A549 (cell line): ENCODE measurements around the gene MROH2B. TPM values are rescaled to one million over a fixed set of nuclear protein-coding genes. Genes with fewer than 3 reads are reported as not detected.

Experiments used
- ATAC-seq, 2 experiments: fragments of 200-7000 bp in 1 of 2; fragments of >200 bp in 1 of 2; cut with Nextera tagmentation in 1 of 2; cut with Tn5 transposase in 1 of 2; 3 replicates each; pipeline versions ENCODE4 v1.8.0 to v1.9.1; 2018 to 2020; ENCODE audit warnings: mild to moderate bottlenecking in 1 of 2, moderate library complexity in 1 of 2
- CTCF ChIA-PET: fragments of 300-600 bp; sonication (Branson Sonifier 250); formaldehyde crosslinking; extraction: SDS; loops from one replicate; lab custom pipeline; 2021; ENCODE audit warnings: antibody characterized with exemption, inconsistent platforms; lab: Yijun Ruan, JAX
- POLR2A ChIA-PET: fragments of 350-600 bp; formaldehyde crosslinking; extraction: SDS; loops from one replicate; lab custom pipeline; 2021; ENCODE audit warnings: antibody characterized with exemption, inconsistent platforms; lab: Yijun Ruan, JAX
- DNase-seq, 2 experiments: peaks; one replicate each; pipeline versions ENCODE4 v3.0.0 to v3.0.0-alpha.2; 2011 to 2016; ENCODE audit warnings: low read depth in 1 of 2, low spot score in 1 of 2
- FAIRE-seq: peaks from 2 replicates; lab custom pipeline; 2011; peaks lifted over from hg19 to GRCh38; lab: Jason Lieb, UNC
- H3K27ac ChIP-seq, 2 experiments: fragments of >200 bp; sonication (Bioruptor Twin); formaldehyde crosslinking; 3 replicates each; pipeline ENCODE4 v1.5.1; 2016 to 2017
- H3K4me1 ChIP-seq: fragments of >200 bp; sonication (Bioruptor Twin); formaldehyde crosslinking; 3 replicates; pipeline ENCODE4 v1.6.1; 2016
- H3K4me2 ChIP-seq: fragments of >200 bp; sonication (Bioruptor Twin); formaldehyde crosslinking; 3 replicates; pipeline ENCODE4 v1.6.1; 2016
- H3K4me3 ChIP-seq: fragments of >200 bp; sonication (Bioruptor Twin); formaldehyde crosslinking; 3 replicates; pipeline ENCODE4 v1.5.1; 2016
- H3K9me3 ChIP-seq: fragments of >200 bp; sonication (Bioruptor Twin); formaldehyde crosslinking; 3 replicates; pipeline ENCODE4 v1.6.1; 2016
- BHLHE40 ChIP-seq: IDR thresholded peaks from 2 replicates; pipeline ENCODE4 v1.6.1; 2012; ENCODE audit warnings: low read depth, low read length, inconsistent platforms
- CHD2 ChIP-seq: fragments of 150-350 bp; IDR thresholded peaks from 2 replicates; pipeline ENCODE4 v1.6.1; 2014; ENCODE audit warnings: low read length; ENCODE audit not compliant: partially characterized antibody
- EHF ChIP-seq: fragments of 250-450 bp; sonication (Bioruptor Pico); IDR thresholded peaks from 2 replicates; pipeline ENCODE4 v1.5.0; 2020; ENCODE audit warnings: mild to moderate bottlenecking
- HDAC2 ChIP-seq: fragments of 200-600 bp; sonication (generic); IDR thresholded peaks from 2 replicates; pipeline ENCODE4 v1.6.1; 2016
- HMGXB4 ChIP-seq: fragments of 250-450 bp; sonication (Bioruptor Pico); IDR thresholded peaks from 2 replicates; pipeline ENCODE4 v1.5.0; 2021; ENCODE audit warnings: mild to moderate bottlenecking, moderate library complexity, borderline replicate concordance
- HOXA7 ChIP-seq: fragments of 250-450 bp; sonication (Bioruptor Pico); IDR thresholded peaks from 2 replicates; pipeline ENCODE4 v1.5.0; 2020; ENCODE audit warnings: mild to moderate bottlenecking, moderate library complexity
- HOXB13 ChIP-seq: fragments of 250-450 bp; sonication (Bioruptor Pico); IDR thresholded peaks from 2 replicates; pipeline ENCODE4 v1.5.0; 2020; ENCODE audit warnings: low read depth, mild to moderate bottlenecking, moderate library complexity
- JUN ChIP-seq, 2 experiments: fragments of >200 bp; sonication (Bioruptor Twin); formaldehyde crosslinking; IDR thresholded peaks; 2 replicates in 1 of 2; 3 replicates in 1 of 2; pipeline ENCODE4 v1.6.1; 2016 to 2017
- JUNB ChIP-seq: fragments of >200 bp; sonication (Bioruptor Twin); formaldehyde crosslinking; IDR thresholded peaks from 2 replicates; pipeline ENCODE4 v1.6.1; 2016
- MAFK ChIP-seq: fragments of 450-650 bp; IDR thresholded peaks from 2 replicates; pipeline ENCODE4 v1.6.1; 2014; ENCODE audit not compliant: partially characterized antibody
- MAX ChIP-seq: IDR thresholded peaks from 2 replicates; pipeline ENCODE4 v1.6.1; 2012
- NR3C1 ChIP-seq: fragments of >200 bp; sonication (Bioruptor Twin); formaldehyde crosslinking; IDR thresholded peaks from 3 replicates; pipeline ENCODE4 v1.6.1; 2017
- REST ChIP-seq: fragments of 200-600 bp; sonication (generic); IDR thresholded peaks from 2 replicates; pipeline ENCODE4 v1.6.1; 2016; ENCODE audit warnings: antibody characterized with exemption, mild to moderate bottlenecking, moderate library complexity
- SMC3 ChIP-seq: fragments of >200 bp; sonication (Bioruptor Twin); formaldehyde crosslinking; IDR thresholded peaks from 3 replicates; pipeline ENCODE4 v1.6.1; 2018; ENCODE audit warnings: inconsistent platforms
- TP53 ChIP-seq: fragments of 250-450 bp; sonication (Bioruptor Pico); IDR thresholded peaks from 2 replicates; pipeline ENCODE4 v1.5.0; 2021; ENCODE audit warnings: mild to moderate bottlenecking, moderate library complexity
- ZSCAN20 ChIP-seq: fragments of 250-450 bp; sonication (Bioruptor Pico); IDR thresholded peaks from 2 replicates; pipeline ENCODE4 v1.8.0; 2022; ENCODE audit warnings: mild to moderate bottlenecking, moderate library complexity
- WGBS: methylation state at CpG from one replicate; pipeline ENCODE4 v1.1.6; 2017; ENCODE audit errors: missing lambda C conversion rate; 5-methylcytosine and 5-hydroxymethylcytosine counted together
- polyA plus RNA-seq, 4 experiments: library from polyadenylated mRNA; depleted of rRNA in 3 of 4; stranded (reverse); fragments of >200 nt; fragmentation: RNase III in 1 of 4; extraction: RNeasy Plus Mini Kit Qiagen cat#74134 plus additional on column Dnase treatment in 1 of 4; gene quantifications; 2 replicates in 3 of 4; 3 replicates in 1 of 4; pipeline ENCODE4 v1.2.3, GENCODE V29; 2011 to 2017
- small RNA-seq, 6 experiments: library from RNA; depleted of rRNA; stranded (forward); fragments of <200 nt; gene quantifications; one replicate each; pipeline ENCODE3, GENCODE V24; 2012

The MROH2B gene
- polyA plus RNA-seq, 2 of the 4 experiments (the other 2 are of a cell fraction): not detected

- FAIRE-seq (no peak), DNase-seq (no peak), ATAC-seq (no peak)
- Histone ChIP-seq H3K4me3 (no peak overlapping the region), H3K4me1 (no peaks in the 10 kb centered on the region), H3K27ac (no peak overlapping the region), H3K9me3 (peaks cover 9% of the 10 kb centered on the region; the same call in 1 of the 3 replicates), H3K4me2 (no peak overlapping the region)
- POLR2A ChIA-PET: no interaction called here
- TF ChIP-seq BHLHE40 (no peak), JUNB (no peak), MAFK (peak; percentile 51), JUN (IDR thresholded peaks at IDR 0.05) (no peak), HOXA7 (CRISPR knock-in tag) (no peak), HDAC2 (no peak), CHD2 (no peak)
- CTCF ChIA-PET: no interaction called here
- WGBS: 28% methylated on average over 1 of the region's 1 CpG
Measured at GRCh38 chr5:40960037-40960436, 111.1 kb downstream of the MROH2B start.

- CTCF ChIA-PET: no interaction called here
- POLR2A ChIA-PET: no interaction called here
- H3K4me3 ChIP-seq: no peak overlapping the region
- H3K4me1 ChIP-seq: no peaks in the 10 kb centered on the region
- ATAC-seq (no peak), FAIRE-seq (no peak), DNase-seq (peak in 1 of 2 experiments; percentile 3)
- H3K9me3 ChIP-seq: peaks cover 9% of the 10 kb centered on the region; the same call in 1 of the 3 replicates
- H3K4me2 ChIP-seq: no peak overlapping the region
- 21% methylated on average over 5 of the region's 5 CpGs for WGBS
- no peak overlapping the region for H3K27ac ChIP-seq
- TF ChIP-seq ZSCAN20 (CRISPR knock-in tag): no peak
- no peak for TF ChIP-seq SMC3
- no peak for TF ChIP-seq NR3C1
Measured at GRCh38 chr5:40958811-40959210, 112.3 kb downstream of the MROH2B start.

GRCh38 chr5:40957048-40957447 lies 114.1 kb downstream of the MROH2B start:
- no peaks in the 10 kb centered on the region for H3K4me1 ChIP-seq
- no peak for ATAC-seq
- CTCF ChIA-PET: no interaction called here

GRCh38 chr5:40955313-40955712 lies 115.8 kb downstream of the MROH2B start:
- DNase-seq: no peak
- Histone ChIP-seq H3K27ac (no peak overlapping the region), H3K4me1 (no peaks in the 10 kb centered on the region), H3K9me3 (peaks cover 9% of the 10 kb centered on the region; the same call in 1 of the 3 replicates), H3K4me2 (no peak overlapping the region), H3K4me3 (no peak overlapping the region)
- WGBS: 50% methylated on average over 5 of the region's 5 CpGs
- no peak for FAIRE-seq
- ATAC-seq: no peak
- ChIA-PET CTCF (interaction anchor here (1.2 kb wide), 1 partner anchor 184 kb away, joined by 3 read pairs; no protein-coding TSS in a partner anchor), POLR2A (no interaction called here)
- TF ChIP-seq HDAC2 (no peak), MAFK (no peak), HMGXB4 (no peak), HOXB13 (CRISPR knock-in tag) (no peak), TP53 (CRISPR knock-in tag) (no peak), MAX (no peak)

More at GRCh38 chr5:40957048-40957447, 114.1 kb downstream of the MROH2B start:
- TF ChIP-seq MAFK: peak; percentile 50
- TF ChIP-seq EHF (CRISPR knock-in tag): no peak
- TF ChIP-seq REST: no peak
- Histone ChIP-seq H3K9me3 (peaks cover 9% of the 10 kb centered on the region; the same call in 1 of the 3 replicates), H3K27ac (no peak overlapping the region), H3K4me3 (no peak overlapping the region), H3K4me2 (no peak overlapping the region)
- no peak for DNase-seq
- 62% methylated on average over 3 of the region's 3 CpGs for WGBS
- POLR2A ChIA-PET: no interaction called here
- no peak for FAIRE-seq

Small RNAs within 50 kb of the gene (small RNA-seq; reads per million reads assigned to genes)
- gene AC114967.1: 0 reads per million in 6 experiments

Other genes with a start within 250 kb of the MROH2B start
- 4,402 and 4,948 TPM in 2 replicates for gene RPL37, start 236.1 kb downstream of the MROH2B start, polyA plus RNA-seq (2011; rRNA removed)
- gene RPL37, start 236.1 kb downstream of the MROH2B start, polyA plus RNA-seq (2017; fragmentation: RNase III; extraction: RNeasy Plus Mini Kit Qiagen cat#74134 plus additional on column Dnase treatment): 2,762 to 2,921 TPM (median 2,809 TPM) in 3 replicates
- 5.7 and 5.9 TPM in 2 replicates for gene CARD6, start 230.0 kb downstream of the MROH2B start, polyA plus RNA-seq (2011; rRNA removed)
- 3.3 to 5.7 TPM (median 5.2 TPM) in 3 replicates for gene CARD6, start 230.0 kb downstream of the MROH2B start, polyA plus RNA-seq (2017; fragmentation: RNase III; extraction: RNeasy Plus Mini Kit Qiagen cat#74134 plus additional on column Dnase treatment)
- 0.07 TPM in 1 of 2 replicates, not detected in the other for gene C7, start 161.8 kb downstream of the MROH2B start, polyA plus RNA-seq (2011; rRNA removed)
- not detected in 3 replicates for gene C7, start 161.8 kb downstream of the MROH2B start, polyA plus RNA-seq (2017; fragmentation: RNase III; extraction: RNeasy Plus Mini Kit Qiagen cat#74134 plus additional on column Dnase treatment)
- not detected in 2 replicates for gene C6, start 142.2 kb upstream of the MROH2B start, polyA plus RNA-seq (2011; rRNA removed)
- gene C6, start 142.2 kb upstream of the MROH2B start, polyA plus RNA-seq (2017; fragmentation: RNase III; extraction: RNeasy Plus Mini Kit Qiagen cat#74134 plus additional on column Dnase treatment): not detected in 3 replicates